Stimulated activated CD8-positive, alpha-beta memory T cell treated with anti-CD3 and anti-CD28 coated beads, Interleukin-15, amount 100 ng/mL, for 48 hours (primary cell): ENCODE results near the gene KRTAP19-4.
"Not testable (repeated sequence)": the region's sequence is repeated elsewhere in the genome, so short reads cannot be mapped to it uniquely, and the experiment has no call there.

Experiments
- DNase-seq, 2 donors: peaks; one replicate each; pipeline ENCODE4 v3.0.0-alpha.2; 2020; ENCODE audit warnings: low read depth in 2 of 2

Gene KRTAP19-4, protein sequence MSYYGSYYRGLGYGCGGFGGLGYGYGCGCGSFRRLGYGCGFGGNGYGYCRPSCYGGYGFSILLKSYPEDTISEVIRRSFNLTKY

DNA sequence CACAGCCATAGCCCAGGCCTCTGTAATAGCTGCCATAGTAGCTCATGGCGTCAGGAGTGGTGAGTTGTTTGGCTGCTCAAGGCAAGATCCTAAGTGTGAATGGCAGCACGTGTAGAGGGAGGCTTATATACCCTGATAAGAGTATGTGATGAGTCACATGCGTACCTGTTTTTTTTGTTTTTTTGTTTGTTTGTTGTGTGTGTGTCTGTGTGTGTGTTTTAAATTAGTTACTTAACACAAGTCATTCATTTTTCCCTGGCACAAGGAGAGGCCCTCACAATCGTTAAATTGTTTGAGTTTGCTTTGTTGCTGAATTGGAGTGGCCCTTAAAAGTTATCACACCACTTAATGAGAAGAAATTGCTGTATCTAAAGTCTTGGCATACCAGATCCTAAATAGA lies at the start of gene KRTAP19-4:
Gene KRTAP19-4 (minus strand): TSS at position 101 of the 400 bp plus-strand sequence. CDS start 55 bp downstream, at position 46.
- DNase-seq = no peak

DNA sequence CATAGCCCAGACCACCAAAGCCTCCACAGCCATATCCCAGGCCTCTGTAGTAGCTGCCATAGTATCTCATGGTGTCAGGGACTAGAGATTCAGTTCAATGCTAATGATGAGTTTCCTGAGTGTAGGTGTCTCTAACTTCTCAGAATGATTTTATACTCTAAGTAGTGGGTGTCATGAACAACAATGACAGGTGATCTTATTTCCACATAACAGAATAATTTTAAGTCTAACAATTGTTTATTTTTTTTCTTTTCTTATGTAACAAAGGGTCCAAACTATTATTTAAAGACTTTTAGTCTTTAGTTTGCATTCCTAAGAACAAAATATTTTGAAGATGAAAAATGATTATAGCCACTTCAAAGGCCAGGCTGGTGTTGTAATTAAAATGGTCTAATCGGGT lies 44.8 kb upstream of the KRTAP19-4 start, which contains the start of gene KRTAP19-6:
Gene KRTAP19-6 (minus strand): TSS at position 101 of the 400 bp plus-strand sequence. CDS start 31 bp downstream, at position 70.
- DNase-seq = no peak

DNA sequence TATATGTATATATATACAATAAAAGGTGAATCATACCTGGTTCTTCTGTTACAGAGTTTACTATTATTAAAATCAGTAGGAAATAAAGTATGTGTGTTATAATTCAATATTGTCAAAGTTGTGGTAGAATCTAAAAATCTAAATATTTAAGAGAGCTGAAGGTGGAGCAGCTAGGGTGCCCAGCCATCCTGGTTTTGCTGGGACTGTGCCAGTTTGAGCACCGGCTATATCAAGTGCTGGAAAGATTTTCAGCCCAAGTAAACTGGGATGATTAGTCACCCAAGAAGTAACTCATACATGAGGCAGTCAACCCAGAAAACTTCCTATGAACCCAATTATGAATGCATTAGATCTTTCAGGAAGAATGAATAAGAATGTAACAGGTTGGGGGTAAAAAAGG lies 21.9 kb upstream of the KRTAP19-4 start:
- DNase-seq = no peak

DNA sequence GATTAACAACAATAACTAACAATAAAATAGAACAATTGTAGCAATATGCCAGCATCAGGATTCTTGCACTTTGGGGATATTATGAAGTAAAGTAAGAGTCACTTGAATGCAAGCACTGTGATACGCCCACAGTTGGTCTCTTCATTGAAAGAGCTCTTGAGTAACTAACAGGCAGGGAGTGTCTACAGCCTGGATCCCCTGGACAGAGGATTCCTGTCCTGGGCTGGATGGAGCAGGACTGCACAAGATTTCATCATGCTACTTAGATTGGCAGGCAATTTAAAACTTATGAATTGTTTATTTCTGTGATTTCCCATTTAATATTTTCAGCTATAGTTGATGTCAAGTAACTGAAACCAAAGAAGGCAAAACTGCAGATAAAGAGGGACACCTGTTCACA lies 18.7 kb upstream of the KRTAP19-4 start:
- no peak for DNase-seq

DNA sequence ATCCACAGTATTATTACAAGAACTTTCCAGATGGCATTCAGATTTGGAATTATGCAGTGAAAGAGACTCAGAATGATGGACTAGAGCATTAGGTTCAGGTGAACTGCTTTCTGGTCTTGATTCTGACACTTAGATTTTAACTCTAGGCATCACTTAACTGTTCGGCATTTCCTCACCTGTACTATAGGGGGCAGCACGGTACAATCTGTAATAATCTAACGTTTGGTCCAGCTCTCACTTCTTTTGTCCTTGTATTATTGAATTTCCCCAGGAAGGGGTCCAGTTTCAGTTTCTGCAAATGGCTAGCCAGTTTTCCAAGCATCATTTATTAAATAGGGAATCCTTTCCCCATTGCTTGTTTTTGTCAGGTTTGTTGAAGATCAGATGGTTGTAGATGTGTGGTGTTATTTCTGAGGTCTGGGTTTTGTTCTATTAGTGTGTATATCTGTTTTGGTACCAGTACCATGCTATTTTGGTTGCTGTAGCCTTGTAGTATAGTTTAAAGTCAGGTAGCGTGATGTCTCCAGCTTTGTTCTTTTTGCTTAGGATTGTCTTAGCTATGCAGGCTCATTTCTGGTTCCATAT lies 8.7 kb upstream of the KRTAP19-4 start:
- not testable (repeated sequence) for DNase-seq

DNA sequence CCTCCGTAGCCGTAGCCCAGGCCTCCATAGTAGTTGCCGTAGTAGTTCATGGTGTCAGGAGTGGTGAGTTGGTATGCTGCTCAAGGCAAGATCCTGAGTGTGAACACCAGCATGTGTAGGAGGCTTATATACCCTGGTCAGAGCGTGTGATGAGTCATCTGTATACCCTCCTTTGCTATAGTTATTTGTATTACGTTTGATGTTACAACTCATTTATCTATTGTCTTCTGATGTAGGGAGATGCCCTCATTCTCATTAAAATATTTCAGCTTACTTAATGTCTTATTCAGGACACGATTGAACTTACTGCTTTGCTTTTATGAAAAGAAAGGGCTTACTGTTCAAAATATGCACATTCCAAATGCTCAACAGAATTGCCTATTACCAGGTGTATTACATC lies 5.1 kb upstream of the KRTAP19-4 start, which contains the start of gene KRTAP19-5:
Gene KRTAP19-5 (minus strand): TSS at position 101 of the 400 bp plus-strand sequence. CDS start 51 bp downstream, at position 50.
- DNase-seq = no peak

DNA sequence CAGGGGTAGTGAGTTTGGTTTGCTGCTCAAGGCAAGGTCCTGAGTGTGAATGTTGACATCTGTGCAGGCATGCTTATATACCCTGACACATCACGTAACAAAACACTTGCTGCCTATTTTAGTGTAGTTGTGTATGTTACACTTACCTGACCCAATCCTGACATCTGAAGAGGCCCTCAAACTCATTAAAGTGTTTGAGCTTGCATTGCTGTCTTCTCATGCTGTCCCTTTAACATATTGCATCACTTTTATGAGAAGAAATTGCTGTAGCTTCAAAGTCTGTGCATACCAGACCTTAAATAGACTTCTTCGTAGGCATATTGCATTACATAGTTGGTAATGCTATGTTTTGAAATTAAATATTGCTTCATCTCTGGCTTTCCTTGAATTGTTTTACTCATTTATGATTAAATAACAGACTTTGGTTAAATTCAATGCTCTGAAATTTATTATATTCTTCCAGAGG lies 5.0 kb downstream of the KRTAP19-4 start, which contains the start of gene KRTAP19-3:
Gene KRTAP19-3 (minus strand): TSS at position 51 of the 466 bp plus-strand sequence. CDS start 56 bp downstream, outside the sequence.
- DNase-seq = no peak

DNA sequence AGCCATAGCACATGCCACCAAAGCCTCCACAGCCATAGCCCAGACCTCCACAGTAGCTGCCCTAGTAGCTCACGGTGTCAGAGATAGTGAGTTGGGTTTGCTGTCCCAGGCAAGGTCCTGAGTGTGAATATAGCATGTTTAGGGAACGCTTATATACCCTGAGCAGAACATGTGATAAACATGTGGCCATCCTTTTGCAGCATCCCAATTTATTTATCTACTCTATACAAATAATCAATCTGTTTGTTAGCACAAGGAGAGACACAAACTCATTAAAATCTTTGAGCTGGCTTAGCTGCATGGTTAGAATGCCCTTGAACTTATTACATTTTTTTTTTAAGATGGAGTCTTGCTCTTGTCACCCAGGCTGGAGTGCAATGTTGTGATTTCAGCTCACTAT lies 9.6 kb downstream of the KRTAP19-4 start, which contains the start of gene KRTAP19-2:
Gene KRTAP19-2 (minus strand): TSS at position 101 of the 400 bp plus-strand sequence. CDS start 88 bp downstream, at position 13.
- DNase-seq = no peak

DNA sequence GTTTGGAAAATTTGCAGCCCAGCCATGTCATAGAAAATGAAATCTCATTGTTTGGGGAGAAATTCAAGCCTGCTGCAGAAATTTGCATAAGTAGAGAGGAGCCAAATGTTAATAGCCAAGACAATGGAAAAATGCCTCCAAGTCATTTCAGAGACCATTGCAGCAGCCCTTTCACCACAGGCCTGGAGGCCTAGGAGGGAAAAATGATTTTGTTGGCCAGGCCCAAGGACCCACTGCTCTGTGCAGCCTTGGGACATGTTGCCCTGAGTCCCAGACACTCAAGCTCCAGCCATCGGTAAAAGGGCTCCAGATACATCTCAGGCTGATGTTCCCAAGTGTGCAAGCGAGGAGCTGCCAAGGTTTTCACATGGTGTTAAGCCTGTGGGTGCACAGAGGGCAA lies 10.8 kb downstream of the KRTAP19-4 start:
- DNase-seq = no peak

DNA sequence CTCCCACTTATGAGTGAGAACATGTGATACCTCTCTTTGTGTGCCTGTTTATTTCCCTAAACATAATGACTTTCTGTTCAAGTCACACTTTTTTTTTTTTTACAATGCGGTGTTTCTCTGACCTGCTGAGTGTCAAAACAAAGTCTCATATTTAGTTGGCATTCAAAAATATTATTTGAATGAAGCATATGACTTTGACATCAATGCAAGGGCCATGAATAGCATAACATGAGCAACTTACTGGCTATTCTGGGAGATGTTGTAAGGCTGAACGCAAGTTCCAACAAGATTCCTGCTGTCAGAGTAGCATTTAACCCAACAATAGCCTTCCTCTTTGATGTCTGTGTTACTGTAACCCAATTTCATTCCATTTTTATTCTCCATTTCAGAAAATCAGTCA lies 14.8 kb downstream of the KRTAP19-4 start:
- DNase-seq = no peak

DNA sequence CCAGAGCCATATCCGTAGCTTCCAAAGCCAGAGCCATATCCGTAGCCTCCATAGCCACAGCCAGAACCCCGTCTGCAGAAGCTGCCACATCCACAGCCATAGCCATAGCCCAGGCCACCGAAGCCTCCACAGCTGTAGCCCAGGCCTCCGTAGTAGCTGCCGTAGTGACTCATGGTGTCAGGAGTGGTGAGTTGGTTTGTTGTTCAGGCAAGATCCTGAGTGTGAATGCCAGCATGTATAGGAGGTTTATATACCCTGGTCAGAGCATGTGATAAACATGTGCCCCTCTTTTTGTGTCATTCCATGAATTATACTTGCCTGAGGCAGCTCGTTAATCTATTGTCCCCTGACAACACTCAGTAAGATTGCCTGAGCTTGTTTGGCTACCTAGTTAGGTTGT lies 16.8 kb downstream of the KRTAP19-4 start, which contains the start of gene KRTAP19-1:
Gene KRTAP19-1 (minus strand): TSS at position 223 of the 400 bp plus-strand sequence. CDS start 50 bp downstream, at position 173.
- no peak for DNase-seq

DNA sequence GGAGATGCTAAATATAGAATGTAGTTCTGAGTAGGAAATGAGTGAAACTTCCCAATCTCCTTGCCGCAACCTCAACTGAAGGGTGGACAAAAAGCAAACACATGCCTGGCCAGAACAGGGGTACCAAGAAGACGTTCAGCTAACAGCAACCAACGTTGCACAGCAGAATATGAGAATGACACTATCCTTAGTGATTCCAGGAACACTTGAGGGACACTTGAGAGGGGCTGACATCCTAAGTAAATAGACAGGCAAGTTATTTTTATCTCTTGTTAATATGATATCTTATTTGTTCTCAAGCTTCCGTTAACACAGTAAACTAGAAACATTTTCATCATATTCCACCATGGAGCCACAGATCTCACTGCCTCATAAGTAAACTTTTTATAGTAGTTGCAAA lies 17.7 kb downstream of the KRTAP19-4 start:
- DNase-seq = no peak

DNA sequence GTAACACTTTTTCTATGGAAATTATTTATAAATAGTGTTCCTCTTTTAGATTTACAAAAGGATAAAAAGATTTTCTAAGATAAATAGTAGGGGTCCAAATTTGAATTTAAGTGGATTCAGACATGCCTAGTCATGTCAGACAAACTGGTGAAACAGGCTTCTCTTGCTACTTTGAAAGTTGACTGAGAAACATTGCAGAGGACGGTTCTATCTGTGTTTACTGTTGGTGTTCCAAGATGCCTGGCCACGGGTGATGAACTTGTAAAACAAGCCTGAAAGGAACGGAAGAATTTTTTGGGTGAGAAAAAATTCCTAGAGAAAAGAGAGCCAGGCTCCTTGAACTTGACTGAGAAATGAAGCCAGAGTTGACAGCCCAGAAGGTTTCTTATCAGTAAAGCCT lies 19.0 kb downstream of the KRTAP19-4 start:
- DNase-seq = no peak

DNA sequence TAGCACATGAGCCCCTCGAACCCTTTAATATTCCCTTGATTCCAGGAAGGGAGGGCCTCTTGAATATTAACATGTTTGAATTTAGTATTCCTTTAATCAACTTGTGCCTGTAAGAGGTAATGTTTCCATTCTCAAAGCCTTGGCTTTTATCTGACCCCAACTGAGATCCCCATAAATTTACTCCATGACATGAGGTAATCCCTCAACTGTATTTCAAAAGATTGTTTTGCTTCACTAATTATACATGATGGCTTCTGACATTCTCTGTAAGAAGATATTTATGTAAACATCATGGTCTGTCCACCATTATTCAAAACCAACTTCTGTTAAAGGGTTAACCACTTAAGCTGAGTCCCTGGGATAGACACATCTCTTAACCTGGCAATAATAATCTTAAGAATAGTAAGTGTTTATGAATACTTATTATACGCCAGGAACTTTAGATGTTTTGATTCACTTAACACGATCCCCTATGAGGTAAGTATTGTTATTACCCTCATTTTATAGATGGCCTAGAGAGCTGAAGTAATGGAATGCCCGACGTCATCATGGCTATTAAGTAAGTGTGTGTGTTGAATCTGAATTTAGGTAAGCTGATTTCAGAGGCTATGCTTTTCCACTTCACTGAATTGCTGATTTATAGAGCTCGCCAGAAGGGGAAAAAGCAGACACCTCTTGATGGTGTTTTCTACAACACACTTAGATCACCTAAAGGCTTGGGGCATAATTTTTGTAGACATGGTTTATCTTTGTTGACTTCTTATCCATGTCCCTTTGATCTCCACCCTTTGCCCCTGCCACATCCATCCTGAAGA lies 27.9 kb downstream of the KRTAP19-4 start:
- DNase-seq = no peak

DNA sequence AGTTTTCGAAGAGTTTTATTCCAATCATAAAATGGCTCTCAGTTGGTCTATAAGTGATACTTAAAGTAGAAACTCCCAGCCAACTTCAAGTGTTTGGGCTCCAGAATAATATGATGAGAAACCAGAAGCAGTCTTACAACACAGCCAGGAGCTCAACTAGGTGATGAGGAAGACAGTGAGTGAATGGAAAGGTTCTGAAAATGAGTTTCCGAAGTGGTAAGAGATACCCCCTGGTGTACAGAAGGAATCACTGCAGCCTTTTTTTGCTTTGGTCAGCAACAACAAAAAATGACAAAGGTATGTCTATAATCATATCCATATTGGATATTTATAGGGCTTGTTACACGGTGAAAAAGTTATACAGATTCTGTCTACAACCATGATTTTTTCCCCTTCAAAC lies 33.3 kb downstream of the KRTAP19-4 start:
- DNase-seq = no peak

DNA sequence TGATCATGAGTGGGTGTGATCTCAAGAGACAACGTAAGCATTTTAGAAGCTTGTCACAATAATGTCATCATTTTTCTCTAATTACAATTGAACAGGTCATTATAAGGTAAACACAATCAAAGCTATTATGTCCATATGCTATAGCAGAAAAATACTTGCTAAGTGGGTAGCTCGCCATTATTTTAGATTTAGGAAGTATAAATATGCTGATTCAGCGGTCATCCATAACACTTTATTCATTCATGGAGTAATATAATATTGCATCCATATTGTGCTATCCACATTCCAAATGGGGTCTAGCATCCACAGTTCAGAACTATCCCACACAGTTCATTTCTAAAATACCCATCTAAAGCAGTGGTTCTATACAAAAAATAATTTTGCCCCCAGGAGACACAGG lies 48.5 kb downstream of the KRTAP19-4 start:
- DNase-seq = no peak

DNA sequence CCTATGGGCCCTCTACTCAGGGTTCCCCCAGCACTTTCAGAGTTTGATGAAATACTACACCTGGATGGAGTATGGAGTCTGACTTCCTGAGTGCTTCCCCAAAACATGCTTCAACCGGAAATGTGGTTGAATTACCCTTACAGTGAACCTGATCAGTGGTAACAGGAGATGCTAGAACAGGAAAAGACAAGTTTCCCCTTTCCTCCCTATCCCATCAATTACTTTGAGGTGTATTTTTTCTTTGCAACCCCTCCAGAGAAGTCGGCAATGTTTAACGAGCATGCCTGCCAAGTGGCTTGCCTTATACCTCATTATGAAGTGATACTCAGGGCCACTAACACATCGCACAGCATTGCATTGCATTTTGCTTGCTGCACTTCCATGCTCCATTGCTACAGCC lies 49.9 kb downstream of the KRTAP19-4 start:
- DNase-seq = no peak
